Stimulated activated CD4-positive, alpha-beta T cell treated with anti-CD3 and anti-CD28 coated beads, Interleukin-1b, Interleukin-23, amount 100 ng/mL, for 48 hours (primary cell): ENCODE results near the gene CEND1.

ENCODE experiments used
- DNase-seq: peaks from one replicate; pipeline ENCODE4 v3.0.0-alpha.2; 2020

Gene CEND1

DNA sequence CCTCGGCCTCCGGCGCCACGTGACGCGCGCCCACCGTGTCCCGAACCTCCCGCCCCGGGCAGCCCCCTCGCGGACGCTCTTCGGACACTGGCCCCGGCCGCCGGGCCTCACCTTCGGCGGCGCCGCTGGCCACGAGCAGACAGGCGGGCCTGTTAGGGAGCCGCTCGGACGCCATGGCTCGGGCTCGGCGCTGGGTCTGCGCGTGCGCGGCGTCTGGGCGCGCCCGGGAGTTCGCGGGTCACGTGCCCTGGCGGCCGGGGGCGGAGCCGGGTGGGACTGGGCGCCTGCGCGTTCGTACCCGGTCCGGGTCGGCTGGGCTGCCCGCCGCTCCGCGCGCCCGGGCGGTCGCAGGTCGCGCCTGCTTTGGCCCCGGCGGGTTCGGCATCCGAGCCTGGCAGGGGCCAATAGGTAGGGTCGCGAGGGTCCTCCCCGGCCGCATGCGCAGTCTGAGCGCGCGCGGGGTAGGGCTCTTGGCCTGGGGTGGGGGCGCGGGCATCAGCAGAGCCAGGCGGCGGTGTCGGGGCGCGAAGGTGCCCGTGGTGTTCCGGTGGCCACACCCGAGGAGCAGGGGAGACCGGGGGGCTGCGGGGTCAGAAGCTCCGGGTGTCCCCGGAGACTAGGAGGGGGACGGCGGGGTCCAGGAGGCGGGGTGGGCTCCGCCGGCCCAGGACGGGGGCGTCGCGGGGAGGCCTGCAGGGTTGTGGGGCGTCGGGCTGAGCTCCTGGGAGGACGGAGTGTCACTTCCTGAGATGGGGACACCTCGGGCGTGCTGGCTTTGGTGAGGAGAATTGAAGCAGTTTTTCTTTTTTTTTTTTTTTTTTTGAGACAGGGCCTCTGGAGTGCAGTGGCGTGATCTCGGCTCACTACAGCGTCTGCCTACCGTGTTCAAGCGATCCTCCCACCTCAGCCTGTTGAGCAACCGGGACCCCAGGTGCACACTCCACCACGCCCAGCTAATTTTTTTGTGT is 12.3 kb downstream of the CEND1 start, which contains the start of gene GATD1:
TSS of gene GATD1 (minus strand) at position 200 of the 968 bp plus-strand sequence. CDS start at position 175, 25 bp downstream.
- DNase-seq, result peak; percentile 92

DNA sequence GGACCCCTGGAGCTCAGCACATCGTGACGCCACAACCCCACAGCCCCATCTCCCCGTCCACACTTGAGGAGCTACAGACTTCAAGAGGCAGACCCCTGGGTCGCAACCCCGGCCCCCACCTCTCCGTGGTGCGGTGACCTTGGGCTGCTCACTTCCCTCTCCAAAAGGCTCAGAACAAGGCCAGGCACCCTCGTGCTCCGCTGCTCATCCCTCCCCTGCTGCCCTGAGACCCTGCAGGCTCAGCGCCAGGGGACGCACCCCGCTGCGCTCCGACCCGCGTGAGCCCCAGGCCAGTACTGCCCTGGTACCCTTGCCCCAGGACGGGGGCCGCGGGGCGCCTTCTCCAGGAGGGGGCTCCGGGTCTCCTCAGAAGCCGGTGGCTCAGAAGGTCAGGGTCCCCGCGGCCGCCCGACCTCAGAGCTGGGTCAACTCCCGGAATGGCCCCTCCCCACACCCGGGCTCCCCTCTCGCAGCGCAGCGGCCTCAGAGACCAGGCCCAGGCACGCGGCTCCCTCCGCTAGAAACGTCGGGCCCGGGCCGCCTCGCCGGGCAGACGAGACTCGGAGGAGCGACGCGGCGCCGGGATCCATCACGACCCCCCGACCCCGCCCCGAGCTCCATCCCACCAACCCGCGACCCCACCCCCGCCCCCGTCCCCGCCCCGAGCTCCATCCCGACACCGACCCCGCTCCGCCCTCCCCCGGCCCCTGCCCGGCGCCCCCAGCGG is 13.2 kb downstream of the CEND1 start:
- no peak for DNase-seq

DNA sequence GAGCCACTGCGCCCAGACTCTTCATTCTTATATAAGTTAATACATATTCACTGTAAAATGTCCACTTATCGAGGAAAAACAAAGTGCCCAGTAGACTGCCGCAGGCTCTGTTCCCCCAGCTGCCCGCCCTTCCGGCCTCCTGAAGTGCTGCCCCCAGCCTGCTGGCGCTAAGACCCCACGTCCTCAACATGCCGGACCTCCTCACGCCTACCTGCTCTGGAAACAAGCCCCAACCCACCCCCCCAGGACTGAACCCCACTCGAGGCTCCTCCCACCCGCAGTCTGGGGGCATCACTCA is 13.7 kb downstream of the CEND1 start:
- DNase-seq, result no peak

DNA sequence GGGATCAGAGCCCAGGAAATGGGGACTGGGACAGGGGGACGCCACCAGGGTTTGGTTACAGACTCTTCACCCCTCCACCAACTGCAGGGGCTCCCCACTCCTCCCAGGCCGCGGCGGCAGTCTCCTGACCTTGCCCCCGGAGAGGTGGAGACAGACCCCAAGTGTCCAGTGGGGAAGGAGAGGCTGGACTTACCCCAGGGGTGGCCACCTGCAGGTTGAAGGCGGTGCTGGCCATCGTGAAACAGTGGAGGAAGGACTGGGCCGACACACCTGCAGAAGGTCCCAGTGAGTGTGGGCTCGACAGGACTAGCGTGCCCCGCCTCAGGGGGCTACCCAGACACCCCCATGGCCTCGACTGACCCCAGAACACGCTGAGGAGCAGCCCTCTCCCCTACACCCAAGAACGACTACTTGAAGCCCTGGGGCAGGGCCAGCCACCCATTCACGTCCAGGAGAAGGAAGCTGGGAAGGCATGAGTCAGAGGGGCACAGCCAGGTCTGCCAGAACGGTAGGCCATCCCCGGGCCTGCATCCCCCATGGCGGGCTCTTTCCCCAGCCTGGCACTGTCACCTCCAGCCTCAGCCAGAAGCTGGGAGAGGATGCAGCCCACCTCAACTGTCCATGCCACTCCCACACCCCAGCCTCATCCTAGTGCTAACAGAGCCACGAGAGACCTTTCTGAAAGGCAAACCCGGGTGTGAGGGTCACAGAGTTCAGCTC is 14.9 kb downstream of the CEND1 start:
- no peak for DNase-seq

DNA sequence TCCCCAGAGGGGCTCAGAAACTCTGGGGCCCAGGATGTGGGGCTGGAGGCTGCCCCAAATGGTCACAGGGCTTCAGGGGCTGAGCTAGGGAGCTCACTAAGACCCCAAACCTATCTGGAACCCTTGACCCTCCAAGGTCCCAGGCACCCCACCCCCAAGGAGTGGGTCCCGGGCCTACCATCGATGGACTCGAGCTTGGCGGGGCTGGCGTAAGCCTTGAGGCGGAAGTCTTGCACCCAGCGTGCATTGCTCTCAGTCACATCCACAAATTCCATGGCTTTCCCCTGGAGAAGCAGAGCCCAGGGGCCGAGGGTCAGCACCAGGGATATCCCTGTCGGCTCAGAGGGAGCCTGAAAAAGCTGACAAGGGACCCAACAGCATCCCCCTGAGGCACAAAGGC is 16.1 kb downstream of the CEND1 start:
- DNase-seq, result no peak

DNA sequence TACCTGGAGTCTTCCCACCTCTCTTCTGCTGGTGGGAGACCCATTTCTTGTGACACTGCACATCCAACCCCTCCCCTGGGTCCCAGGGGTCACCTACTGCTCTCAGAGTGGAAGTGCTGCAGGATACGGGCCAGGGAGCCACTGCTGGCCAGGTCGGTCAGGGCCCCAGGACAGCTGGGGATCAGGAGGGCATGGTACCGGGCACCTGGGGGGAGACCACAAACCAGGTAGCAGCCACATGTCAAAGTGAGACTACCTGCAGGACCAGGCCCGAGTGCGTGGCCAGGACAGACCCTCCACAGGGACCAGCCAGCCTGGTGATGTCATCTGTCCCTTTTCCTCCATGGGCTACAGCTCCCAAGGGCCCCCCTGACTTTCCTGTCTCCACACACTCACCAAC is 16.5 kb downstream of the CEND1 start:
- no peak for DNase-seq

DNA sequence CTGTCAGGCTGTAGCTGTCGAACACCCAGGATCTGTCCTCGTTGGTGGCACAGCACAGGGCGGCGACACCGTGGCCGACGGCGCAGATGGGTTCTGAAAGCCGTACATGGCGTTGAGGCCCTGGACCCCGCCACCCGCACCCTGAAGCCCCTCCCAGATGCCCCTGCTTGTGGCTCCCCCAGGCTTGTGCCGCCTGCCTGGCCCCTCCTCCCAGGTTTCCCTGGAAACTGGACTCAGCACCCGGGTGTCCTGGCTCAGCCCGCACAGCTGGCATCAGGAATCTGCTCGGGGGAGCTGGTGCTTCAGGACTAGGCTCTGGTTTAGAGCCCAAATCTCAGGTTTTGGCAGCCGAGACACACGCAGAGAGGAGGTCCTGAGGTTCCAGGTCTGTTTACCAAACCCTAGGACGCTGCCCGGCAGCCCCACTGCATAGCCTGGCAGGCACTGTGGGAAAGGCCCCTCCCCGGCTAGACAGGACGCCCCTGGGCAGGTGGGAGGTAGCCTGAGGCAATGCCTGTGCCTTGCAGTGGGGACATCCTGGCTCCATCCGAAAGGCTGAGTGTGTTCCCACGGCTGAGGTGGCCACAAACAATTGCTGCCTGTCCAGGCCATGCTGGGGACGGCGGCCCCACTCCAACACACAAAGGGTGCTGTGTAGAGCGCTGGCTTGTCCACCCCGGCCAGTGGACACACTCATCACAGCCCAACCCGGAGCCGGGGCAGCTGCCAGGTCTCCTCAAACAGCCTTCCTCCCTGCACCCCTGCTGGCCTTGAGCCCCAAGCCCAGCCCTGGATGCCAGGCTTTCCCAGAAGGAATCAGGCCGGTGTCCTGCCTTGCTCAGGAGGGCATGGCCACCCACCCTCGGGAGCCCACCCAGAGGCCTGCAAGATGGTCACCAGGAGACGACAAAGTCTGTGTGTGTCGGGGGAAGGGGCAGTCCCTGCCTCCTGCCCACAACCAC is 17.2 kb downstream of the CEND1 start:
- no peak for DNase-seq

DNA sequence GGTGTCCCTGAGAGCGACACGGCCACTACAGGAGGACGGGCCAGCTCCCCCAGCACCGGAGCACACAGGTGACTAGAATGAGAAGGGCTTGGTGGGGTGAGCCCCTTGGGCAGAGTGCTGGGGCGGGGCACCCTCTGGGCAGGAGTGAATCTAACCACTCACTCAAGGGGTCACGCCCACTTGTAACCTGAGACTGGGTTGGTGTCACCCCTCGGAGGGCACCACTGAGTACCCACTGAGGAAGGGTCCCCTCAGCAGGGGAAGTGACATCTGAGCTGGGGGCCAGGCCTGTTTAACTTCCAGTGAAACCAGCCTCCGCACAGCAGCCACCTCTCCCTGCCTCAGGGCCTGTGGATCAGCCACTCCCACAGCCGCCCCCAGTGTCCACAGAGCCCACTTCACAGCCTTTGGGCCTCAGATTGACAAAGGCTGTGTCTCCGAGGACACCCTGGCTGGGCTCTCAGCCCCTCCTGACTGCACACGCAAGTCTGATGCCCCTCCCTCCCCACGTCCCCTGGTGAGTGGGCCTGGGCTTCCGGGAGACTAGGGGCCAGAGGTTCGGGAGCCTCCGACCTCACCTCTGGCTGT is 18.2 kb downstream of the CEND1 start:
- DNase-seq, result no peak

DNA sequence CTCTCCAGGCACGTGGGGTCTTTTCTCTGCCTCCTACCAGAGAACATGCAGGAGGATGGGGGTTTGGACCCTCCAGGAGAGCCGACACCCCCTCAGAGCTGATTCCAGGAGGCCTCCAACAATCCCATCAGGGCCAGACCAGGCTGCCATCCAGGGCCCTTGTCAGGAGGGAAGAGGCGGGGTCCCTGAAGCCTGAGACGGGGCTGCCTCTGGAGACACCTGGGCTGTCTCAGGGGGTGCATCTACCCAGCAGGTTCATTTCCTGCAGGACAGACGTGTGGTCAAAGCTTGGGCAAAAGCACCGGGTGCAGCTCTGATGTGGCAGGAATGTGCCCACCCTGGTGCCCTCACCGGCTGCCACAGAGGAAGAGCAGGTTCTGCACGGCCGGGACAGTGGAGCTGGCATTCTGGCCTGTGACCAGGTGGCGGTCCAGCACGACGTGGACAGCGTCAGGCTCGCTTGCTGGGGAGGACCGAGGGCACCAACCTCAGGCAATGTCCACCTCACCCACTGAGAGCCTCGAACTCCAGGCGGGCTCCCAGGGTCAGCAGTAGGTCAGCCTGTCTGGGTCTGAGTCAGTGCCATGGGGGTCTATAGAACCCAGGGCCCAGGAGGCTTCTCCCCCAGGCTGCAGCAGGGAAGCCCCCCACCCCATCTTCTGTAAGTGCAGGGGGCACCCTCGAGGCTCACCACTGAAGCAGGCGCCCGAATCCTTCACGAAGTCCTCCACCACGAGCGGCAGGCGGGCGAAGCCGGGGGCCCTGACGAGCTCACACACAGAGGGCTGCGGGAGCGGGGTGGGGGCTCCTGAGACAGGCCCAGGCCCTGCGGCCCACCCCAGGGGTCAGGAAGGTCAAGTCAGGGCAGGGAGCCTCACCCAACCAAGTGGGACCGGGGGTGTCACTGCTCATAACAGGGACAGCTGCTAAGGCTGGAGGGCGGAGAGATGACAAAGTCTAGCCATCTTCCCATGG is 19.0 kb downstream of the CEND1 start:
- no peak for DNase-seq

DNA sequence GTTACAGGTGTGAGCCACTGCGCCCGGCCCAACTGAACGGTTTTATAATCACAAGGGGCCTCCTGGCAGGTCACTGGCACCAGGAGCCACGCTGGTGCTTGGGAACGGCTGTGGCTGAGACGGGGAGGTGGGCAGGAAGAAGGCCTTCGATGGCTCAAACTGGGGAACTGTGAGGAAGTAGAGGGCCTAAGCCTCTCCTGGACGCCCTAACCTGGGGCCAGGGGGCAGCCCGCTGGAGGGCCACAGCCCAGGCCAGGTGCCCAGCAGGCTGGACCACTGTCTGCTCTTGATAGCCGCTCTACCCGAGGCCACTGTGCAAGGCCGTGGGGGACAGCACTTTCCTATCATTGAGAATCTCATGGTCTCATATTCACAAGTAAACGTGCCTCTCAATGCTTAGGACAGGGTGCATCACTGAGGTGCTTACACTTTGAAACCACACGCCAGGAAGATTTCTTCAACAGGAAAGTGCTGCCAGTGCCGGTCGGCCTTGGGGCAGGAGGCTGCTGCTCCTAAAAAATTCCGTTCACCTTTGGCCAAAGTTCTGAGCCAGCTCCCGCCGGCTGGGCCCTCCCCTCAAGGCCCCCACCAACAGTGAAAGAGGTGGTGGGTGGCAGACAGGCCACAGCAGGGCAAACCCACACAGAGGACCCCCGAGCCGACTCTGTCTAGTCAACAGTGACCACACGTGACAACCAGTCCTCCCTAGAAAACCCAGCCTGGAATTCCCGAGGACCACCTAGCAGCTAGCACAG is 19.8 kb downstream of the CEND1 start:
- no peak for DNase-seq

DNA sequence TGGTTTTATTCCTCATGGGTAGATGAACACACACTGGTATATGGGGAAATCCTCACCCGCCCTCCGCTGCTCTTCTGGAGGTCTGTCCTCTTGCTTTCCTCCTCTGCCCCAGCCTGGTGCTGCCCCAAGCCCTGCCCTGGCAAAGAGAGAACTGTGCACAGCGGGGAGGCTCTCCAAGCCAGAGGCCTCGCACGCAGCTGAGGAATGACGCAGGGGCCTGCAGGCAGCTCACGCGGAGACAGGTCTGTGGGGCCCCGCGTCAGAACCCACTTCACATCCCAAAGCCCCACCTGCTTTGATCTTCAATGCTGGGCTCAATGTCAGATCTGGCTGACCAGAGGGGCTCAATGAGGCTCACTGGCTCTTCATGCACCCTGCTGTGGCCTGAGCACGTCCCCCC is 22.7 kb downstream of the CEND1 start:
- DNase-seq, result no peak

DNA sequence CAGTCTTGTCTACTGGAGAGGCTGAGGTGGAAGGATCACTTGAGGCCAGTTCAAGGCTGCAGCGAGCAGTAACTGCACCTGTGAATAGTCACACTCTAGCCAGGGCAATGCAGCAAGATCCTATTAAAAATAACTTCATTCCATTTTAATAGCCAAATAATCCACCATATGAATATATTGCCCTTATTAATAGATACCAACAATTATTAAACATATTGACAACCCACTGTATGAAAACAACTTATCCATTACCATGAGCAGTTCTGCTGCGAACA is 23.0 kb downstream of the CEND1 start:
- DNase-seq, result no peak

DNA sequence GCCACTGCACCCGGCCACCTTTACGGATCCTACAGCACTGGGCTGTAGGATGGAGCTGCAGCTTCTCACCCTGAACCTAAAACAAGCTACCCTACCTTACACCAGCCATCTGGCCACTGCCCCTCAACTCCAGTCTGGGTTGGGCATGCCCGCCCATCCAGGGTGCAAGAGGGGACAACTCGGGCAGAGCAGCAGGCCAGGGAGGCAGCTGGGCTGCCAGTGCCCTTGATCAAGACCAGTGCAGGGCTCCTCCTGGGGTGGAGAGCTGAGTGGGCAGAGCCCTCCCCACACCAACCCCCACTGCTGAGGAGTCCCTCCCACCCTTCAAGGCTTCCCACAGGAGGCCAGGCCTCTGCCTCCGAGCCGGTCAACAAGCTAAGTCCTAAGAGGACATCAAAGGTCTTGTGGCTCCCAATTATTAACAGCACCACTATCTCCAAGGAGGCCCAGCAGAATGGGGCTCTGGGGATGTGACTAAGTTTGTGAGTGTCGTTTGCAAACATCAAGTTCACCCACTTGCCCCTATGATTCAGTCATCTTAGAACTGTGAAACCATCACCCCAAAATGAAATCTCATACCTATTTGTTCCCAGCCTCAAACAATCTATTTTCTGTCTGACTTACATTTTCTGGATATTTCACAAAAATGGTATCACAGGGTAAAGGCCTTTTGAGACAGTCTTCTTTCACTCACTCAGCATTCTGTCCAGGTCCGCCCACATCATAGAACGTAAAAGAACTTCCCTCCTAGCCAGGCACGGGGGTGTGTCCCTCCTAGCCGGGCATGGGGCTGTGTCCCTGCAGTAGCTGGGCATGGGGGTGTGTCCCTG is 23.6 kb downstream of the CEND1 start:
- no peak for DNase-seq

DNA sequence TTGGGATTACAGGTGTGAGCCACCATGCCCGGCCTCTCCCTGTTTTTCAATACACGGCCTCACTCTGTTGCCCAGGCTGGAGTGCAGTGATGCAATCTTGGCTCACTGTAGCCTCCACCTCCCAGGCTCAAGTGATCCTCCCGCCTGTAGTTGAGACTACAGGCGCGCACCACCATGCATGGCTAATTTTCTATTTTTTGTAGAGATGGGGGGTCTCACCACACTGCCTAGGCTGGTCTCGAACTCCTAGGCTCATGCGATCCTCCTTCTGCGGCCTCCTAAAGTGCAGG is 24.1 kb downstream of the CEND1 start:
- no peak for DNase-seq

DNA sequence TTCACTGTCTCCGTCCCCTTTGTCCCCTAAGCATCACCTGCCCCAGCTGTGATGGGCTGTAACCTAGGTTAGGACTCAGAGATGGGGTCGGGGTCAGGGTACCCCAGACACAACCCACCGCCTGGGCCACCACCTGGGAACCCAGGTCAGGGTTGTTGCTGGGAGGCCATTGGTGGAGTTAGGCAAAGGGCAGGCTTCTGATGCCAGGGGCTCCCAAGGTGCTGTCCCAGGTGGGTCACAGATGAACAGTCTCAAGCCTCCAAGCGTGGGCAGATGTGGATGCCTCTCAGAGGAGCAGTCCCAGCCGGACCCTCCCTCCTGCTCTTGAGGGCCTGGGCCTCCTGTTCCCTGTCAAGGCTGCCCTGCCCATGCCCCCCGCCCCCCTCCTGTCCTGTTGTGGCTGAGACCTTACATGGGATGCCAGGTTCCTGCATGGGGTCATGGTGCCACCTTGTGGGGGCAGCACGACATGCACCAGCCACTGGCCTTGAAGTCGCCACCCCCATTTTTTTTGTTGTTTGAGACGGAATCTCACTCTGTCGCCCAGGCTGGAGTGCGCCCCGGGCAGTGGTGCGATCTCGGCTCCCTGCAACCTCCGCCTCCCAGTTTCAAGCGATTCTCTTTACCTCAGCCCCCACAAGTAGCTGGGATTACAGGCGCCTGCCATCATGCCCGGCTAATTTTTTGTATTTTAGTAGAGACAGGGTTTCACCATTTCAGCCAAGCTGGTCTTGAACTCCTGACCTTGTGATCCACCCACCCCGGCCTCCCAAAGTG is 24.7 kb downstream of the CEND1 start:
- peak; percentile 59 for DNase-seq

DNA sequence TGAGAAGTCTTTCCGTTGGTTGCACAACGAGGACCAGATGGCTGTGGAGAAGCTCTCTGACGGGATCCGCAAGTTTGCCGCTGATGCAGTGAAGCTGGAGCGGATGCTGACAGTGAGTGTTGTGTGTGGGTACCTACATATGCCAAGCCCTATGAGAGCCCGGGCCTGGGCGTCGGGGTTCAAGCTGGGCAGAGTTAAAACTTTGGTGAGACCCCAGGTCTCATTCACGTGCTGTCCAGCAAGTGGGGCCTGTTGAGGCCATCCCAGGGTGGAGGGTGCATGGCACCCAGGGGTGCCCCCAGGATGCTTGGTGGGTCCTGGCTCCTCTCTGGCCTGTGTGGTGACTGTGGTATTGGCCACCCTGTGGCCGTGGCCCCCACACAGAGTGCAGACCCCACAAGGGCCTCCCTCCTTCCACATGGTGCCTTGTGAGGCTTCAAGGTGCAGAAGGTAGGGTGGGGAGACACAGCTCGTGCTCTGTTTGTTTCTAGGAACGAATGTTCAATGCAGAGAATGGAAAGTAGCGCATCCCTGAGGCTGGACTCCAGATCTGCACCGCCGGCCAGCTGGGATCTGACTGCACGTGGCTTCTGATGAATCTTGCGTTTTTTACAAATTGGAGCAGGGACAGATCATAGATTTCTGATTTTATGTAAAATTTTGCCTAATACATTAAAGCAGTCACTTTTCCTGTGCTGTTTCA is 25.4 kb downstream of the CEND1 start:
- DNase-seq, result no peak

DNA sequence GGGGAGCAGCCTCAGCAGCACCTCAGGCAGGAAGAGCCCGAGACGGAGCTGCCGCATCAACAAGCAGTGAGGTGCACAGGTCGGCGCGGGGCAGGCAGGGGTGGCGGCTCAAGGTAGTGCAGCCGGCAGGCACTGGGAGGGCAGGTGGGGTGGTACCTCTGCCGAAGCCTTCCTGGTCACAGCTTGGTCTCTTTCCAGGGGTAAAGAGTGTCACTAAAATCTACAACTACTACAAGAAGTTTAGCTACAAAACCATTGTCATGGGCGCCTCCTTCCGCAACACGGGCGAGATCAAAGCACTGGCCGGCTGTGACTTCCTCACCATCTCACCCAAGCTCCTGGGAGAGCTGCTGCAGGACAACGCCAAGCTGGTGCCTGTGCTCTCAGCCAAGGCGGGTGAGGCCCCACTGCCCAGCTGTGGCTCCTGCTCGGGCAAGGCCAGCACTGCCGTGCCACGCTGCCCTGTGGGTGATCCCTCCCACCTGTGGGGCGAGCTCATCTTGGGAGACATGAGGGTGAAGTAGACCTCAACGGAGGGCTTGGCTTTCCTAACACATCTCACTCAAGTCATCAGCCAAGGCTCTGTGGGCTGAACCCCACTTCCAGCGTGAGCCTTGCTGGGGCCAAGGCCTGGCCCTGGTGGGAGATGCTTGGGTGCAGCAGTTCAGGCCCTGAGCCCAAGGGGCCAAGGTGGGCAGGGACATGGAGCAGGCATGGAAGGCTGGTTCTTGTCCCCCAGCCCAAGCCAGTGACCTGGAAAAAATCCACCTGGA is 26.2 kb downstream of the CEND1 start:
- no peak for DNase-seq
